HepG2 (cell line): ENCODE data around the gene SGPL1. TPM values are rescaled to one million over a fixed set of nuclear protein-coding genes. Genes with fewer than 3 reads are reported as not detected.

Source experiments
- BATF2 ChIP-seq: sonication (generic); formaldehyde crosslinking; IDR thresholded peaks from 2 replicates; pipeline ENCODE4 v1.8.0; 2022; ENCODE audit warnings: mild to moderate bottlenecking, missing genetic modification reagents, moderate library complexity
- KAT2B ChIP-seq: fragments of 150-350 bp; IDR thresholded peaks from 2 replicates; pipeline ENCODE4 v1.6.1; 2014; ENCODE audit warnings: low read depth, low read length, borderline replicate concordance
- LCORL ChIP-seq, 2 experiments: fragments of 450-650 bp in 1 of 2; sonication (generic) in 1 of 2; formaldehyde crosslinking in 1 of 2; IDR thresholded peaks; 2 replicates each; pipeline versions ENCODE4 v1.5.0 to v1.6.1; 2017 to 2020; ENCODE audit warnings: antibody characterized with exemption in 1 of 2, missing genetic modification reagents in 1 of 2
- MBD4 ChIP-seq: IDR thresholded peaks from 2 replicates; pipeline ENCODE4 v1.6.1; 2012; ENCODE audit warnings: low read length, inconsistent platforms, borderline replicate concordance
- NFYC ChIP-seq: IDR thresholded peaks from 2 replicates; pipeline ENCODE4 v1.6.1; 2016; ENCODE audit warnings: missing genetic modification reagents, missing compliant biosample characterization
- NR3C1 ChIP-seq: sonication (generic); formaldehyde crosslinking; IDR thresholded peaks from 2 replicates; pipeline ENCODE4 v1.4.0; 2020; ENCODE audit warnings: missing genetic modification reagents
- TSC22D2 ChIP-seq: sonication (generic); formaldehyde crosslinking; IDR thresholded peaks from 2 replicates; pipeline ENCODE4 v1.5.1; 2020; ENCODE audit warnings: missing genetic modification reagents, mild to moderate bottlenecking, borderline replicate concordance
- UBTF ChIP-seq: sonication (generic); formaldehyde crosslinking; IDR thresholded peaks from 2 replicates; pipeline ENCODE4 v1.4.0; 2020; ENCODE audit warnings: mild to moderate bottlenecking, missing genetic modification reagents
- USF2 ChIP-seq, 2 experiments: sonication (generic) in 1 of 2; formaldehyde crosslinking in 1 of 2; IDR thresholded peaks; 2 replicates each; pipeline versions ENCODE4 v1.5.1 to v1.6.1; 2011 to 2020; ENCODE audit warnings: borderline replicate concordance in 1 of 2, low read depth in 1 of 2, low read length in 1 of 2, mild to moderate bottlenecking in 1 of 2, missing genetic modification reagents in 1 of 2, moderate library complexity in 1 of 2
- ZEB1 ChIP-seq: IDR thresholded peaks from 2 replicates; pipeline ENCODE4 v1.6.1; 2012; ENCODE audit warnings: mild to moderate bottlenecking, low read depth, inconsistent platforms; ENCODE audit not compliant: insufficient replicate concordance
- ZHX2 ChIP-seq, 2 experiments: sonication (generic) in 1 of 2; formaldehyde crosslinking in 1 of 2; IDR thresholded peaks; 2 replicates each; pipeline versions ENCODE4 v1.6.1 to v1.9.0; 2014 to 2022; ENCODE audit warnings: antibody characterized with exemption in 1 of 2, borderline replicate concordance in 1 of 2, inconsistent platforms in 1 of 2, low read depth in 1 of 2, missing genetic modification reagents in 1 of 2
- ZNF747 ChIP-seq: sonication (generic); formaldehyde crosslinking; IDR thresholded peaks from 2 replicates; pipeline ENCODE4 v1.8.1; 2023; ENCODE audit warnings: missing genetic modification reagents, mild to moderate bottlenecking, borderline replicate concordance
- ZNF841 ChIP-seq: sonication (generic); formaldehyde crosslinking; IDR thresholded peaks from 2 replicates; pipeline ENCODE4 v1.8.1; 2023; ENCODE audit warnings: missing genetic modification reagents, borderline replicate concordance
- polyA plus RNA-seq, 8 experiments: library from polyadenylated mRNA; depleted of rRNA in 3 of 8; stranded (reverse) in 7 of 8; unstranded in 1 of 8; fragments of >200 nt; fragmentation: Illumina TruSeq in 4 of 8; extraction: Trizol in 4 of 8; gene quantifications; 2 replicates each; pipeline versions ENCODE4 v1.2.1 to v1.2.3, GENCODE V29; 2011 to 2016; ENCODE audit warnings: low read depth in 4 of 8, missing spikeins in 1 of 8, mixed read lengths in 1 of 8; ENCODE audit not compliant: insufficient read depth in 1 of 8
- total RNA-seq, 5 experiments: library from RNA; depleted of rRNA; stranded (reverse); fragments of >200 nt; fragmentation: Illumina TruSeq; extraction: Trizol; gene quantifications; 2 replicates each; pipeline ENCODE4 v1.2.3, GENCODE V29; 2016; ENCODE audit warnings: low read depth in 1 of 5

The SGPL1 gene
- total and polyA plus RNA-seq, 2 of the 13 experiments (the other 11 are each of a cell fraction or from before 2014, with no cell fraction given): 17.6 to 25.0 TPM

- TF ChIP-seq BATF2 (CRISPR knock-in tag) (no peak), NFYC (CRISPR knock-in tag) (no peak; the same call in 1 of the 2 replicates), ZNF747 (CRISPR knock-in tag) (peak; percentile 34; the same call in 1 of the 2 replicates), LCORL (IDR thresholded peaks at IDR 0.05) (no peak), LCORL (CRISPR knock-in tag; IDR thresholded peaks at IDR 0.05) (no peak), ZEB1 (peak; percentile 34), NR3C1 (CRISPR knock-in tag) (no peak), USF2 (IDR thresholded peaks at IDR 0.05; ENCODE audit: low read depth, low read length) (no peak), USF2 (CRISPR knock-in tag; IDR thresholded peaks at IDR 0.05; ENCODE audit: borderline replicate concordance) (no peak), UBTF (CRISPR knock-in tag) (peak; percentile 63; the same call in 1 of the 2 replicates), ZHX2 (IDR thresholded peaks at IDR 0.05; ENCODE audit: low read depth) (no peak), ZHX2 (CRISPR knock-in tag; IDR thresholded peaks at IDR 0.05; ENCODE audit: borderline replicate concordance) (no peak), MBD4 (no peak), KAT2B (no peak), TSC22D2 (CRISPR knock-in tag) (peak; percentile 13; the same call in 1 of the 2 replicates), ZNF841 (no peak)
Measured at GRCh38 chr10:70816220-70816894, 609 bp downstream of the SGPL1 start (continued).
